GM19193 (cell line): ENCODE results near the gene PTCH2.

ENCODE experiments used
- POLR2A ChIP-seq: IDR thresholded peaks from 4 replicates; pipeline ENCODE4 v1.6.1; 2011; ENCODE audit not compliant: insufficient read depth, insufficient read length; ENCODE audit errors: extremely low read depth

Gene PTCH2

DNA sequence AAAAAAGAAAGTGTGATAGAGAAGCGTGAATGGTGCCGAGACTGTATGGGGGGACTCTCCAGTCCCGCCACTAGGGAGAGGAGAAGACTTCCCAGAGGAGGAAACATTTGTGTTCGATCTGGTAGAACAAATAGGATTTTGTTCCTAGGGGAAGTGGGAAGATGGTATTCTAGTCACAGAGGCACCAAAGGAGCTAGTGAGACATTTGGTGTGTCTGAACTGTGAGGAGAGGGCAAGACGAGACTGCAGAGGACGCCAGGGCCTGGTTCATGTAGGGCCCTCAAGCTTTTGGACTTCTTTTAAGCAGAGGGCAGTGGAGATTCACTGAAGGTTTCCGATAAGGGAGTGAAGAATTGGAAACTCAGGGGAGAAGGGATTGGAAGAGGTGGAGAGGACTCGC is 31.8 kb downstream of the PTCH2 start:
- no peak for TF ChIP-seq POLR2A

DNA sequence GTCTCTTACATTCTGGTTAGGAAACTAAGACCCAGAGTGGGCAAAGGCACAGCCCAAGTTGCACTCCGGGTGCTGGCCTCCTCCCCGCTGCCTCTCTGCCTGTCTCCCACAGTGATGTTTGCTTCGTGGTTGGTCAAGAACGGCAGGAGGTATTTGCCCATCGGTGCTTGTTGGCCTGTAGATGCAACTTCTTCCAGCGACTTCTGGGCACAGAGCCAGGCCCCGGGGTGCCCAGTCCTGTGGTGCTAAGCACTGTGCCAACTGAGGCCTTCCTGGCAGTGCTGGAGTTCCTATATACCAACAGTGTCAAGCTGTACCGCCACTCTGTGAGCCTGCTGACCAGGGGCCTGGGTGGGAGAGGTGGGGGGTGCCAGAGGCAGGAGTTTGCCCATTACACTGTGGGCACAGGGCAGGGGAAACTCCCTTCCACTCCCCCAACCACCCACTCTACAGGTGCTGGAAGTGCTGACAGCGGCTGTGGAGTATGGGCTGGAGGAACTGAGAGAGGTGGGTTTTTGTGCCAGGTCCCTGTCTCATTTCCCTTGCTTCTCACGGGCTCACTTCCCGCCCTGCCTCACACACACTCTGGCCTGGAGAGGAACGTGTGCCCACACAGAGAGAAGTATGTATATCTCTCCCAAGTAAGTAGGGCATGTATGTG is 32.8 kb downstream of the PTCH2 start:
- peak; percentile 32 for TF ChIP-seq POLR2A

DNA sequence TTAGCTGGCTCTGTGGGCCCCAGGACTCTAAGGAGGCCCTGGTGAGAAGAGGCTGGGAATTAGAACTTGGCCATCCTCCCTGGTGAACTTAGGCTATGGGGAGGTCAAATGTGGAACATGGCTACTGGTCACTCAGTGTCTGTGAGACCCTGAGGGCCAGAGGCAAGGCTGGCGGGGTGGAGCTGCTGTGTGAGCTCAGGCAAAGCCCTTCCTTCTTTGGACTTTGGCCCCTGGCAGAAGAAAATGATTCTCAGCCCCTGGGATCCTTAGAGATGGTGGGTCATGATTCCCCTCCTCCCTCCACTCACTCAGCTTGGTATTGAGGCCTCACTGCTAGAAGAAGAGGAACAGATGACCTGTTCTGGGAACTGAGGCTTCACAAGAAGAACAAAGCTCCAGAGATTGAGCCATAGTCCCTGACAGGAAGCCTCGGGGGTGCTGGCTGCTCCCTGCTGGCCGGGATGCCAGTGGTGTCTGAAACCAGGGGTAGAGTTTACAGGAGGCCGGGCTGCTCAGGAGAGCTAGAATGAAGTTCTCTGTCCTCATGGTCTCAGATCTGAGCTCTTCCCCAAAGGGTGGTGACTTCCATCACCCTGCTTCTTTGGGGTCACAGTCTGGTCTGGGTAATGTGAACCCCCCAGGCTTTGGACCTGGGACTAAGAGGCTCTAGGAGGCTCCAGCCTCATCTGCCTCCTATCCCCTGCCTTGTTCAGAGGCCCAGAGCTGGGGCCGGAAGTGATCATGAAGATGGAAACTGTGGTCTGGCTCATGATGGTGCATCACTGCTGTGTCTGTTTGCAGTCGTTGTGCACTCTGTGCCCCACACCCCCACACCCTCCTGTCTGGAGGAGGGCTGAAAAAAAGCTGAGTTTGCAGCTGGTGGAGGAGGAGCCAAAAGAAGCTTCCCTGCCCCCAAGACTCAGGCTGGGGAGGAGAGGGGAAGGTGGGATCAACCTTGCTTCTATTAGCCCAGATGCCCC is 33.8 kb downstream of the PTCH2 start:
- peak; percentile 69 for TF ChIP-seq POLR2A

DNA sequence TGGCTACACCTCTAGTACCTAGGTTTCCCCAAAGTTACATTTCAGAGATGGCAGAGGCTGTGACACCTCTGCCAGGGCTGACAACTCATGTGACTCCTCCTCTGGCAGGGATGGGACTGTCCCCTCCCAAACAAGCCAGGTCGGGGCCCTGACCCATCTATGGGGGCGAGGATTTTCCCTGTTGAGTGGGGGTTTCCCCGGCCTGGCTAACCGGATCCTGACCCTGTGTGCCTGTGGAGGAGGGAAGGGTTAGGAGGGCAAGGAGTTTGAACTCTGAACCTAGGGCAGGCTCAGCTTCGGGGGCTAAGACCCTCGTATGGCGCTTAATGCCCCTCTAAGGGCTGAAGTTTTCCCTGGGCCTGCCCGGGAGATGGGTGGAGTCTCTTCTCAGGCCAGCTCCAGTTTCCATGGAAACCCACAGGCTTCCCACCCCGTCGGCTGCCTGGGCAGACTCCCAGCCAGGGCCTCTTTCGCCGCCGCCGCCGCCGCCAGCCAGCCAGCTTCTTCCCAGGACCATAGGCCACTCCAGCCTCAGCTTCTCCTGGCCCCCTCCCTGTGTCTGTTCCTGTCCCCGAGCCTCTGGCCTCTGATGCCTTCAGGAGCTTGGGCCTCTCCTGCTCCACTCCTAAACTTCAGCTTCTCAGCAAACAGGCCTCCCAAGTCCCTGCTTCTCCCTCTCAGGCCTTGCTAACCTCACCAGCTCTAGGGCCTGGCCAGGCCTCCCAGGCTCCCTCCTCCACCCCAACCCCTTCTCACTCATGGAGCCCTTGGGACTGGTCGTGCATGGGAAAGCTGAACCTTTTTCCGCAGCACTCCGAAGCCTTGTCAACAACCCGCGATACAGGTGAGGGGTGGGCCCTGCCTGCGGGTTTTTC is 34.8 kb downstream of the PTCH2 start, which contains the start of gene BTBD19:
Gene BTBD19, plus strand, starts transcription at position 461 of the 875 bp plus-strand sequence. Its CDS starts 298 bp downstream, at position 759.
- no peak for TF ChIP-seq POLR2A

DNA sequence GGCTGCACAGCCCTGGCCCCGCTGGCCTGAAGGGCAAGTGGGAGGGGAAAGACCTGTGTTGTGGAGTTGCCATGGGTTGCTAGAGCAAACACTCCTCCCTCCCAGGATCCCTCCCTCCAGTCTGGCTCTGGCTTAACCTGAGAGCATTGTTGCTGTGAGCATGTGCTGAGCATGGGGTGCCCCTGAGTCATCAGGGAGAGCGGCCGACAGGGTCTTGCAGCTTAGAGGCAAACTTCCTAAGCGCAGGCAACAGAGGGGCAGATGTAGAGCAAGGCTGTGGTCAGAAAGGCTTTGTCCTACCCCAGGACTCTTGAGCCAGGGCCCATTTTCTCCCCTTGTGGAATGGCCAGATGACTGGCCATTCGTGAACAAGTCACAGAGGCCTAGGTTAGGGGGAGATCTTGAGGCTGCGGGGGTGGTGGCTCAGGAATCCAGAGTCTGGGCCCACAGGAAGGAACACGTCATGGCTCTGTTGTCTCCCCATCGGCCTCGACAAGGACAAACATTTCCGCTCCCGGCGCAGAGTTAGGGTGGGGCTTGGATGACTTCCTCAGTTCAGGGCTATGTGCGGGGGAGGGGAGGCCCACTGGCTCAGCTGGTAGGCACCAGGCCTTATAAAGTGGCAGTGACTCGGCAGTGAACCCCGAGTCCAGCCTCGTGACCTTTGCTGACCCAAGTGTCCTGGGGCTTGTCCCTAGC is 35.5 kb downstream of the PTCH2 start:
- TF ChIP-seq POLR2A, result peak; percentile 51

DNA sequence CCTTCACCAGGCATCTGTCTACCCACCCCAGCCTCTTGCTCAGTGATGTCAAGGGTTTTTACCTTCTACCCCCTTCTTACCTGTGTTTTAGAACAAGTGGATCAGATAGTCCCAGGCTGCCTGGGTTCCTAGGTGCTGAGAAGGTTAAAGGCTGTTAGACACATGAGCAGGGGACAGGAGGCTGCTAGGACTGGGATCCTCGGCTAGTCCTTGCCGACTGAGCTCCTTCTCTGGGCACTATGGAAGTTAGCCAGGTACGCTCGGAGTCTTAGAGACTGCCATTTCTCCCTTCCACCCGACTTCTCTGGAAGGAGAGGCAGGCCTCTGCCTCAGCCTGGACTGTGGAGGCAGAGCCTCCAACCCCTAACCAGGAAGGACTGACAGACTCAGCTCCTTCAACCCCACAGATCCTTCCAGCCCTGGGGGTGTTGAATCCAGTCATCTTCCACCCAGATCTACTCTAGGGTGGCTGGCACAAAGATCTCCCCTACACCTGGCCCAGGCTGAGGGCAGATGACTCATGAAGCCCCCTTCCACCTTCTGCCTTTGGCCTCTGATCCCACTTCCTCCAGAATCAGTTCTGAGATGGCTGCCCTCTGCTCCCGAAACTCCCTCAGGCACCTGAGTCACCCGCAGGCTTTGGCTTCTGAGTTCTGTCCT is 36.2 kb downstream of the PTCH2 start, which contains the start of gene DYNLT4:
Gene DYNLT4, minus strand, starts transcription at position 648 of the 660 bp plus-strand sequence. CDS start 683 bp downstream, outside the sequence.
- no peak for TF ChIP-seq POLR2A

DNA sequence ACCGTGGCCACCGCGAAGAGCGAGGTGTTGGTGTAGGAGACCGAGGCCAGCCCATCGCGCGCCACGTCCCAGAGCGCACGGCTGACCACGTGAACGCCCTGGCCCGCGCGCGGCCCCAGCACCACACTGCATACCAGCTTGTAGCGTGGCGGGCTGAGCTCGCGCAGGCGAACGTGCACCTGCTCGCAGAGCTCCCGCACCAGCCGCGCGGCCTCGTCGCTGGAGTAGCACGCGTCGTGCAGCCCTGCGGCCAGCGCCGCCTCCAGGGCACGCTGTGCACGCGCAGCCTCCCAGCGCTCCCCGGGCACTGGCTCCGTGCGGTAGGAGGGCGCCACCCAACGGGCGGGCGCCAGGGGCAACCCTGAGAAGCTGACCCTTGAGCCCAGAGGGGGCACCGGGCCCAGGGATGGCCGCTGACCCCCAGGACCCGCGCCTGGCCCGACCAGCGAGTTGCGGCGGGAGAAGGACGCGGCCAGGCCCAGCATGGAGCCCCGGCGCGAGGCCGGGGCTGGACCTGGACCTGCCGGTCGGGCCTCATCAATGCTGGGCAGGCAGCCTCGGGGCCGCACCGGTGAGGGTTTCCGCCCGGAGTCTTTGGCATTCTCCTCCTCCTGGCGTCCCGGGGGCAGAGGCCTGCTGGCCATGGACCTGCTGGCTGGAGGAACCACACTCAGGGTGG is 36.9 kb downstream of the PTCH2 start:
- TF ChIP-seq POLR2A, result no peak

DNA sequence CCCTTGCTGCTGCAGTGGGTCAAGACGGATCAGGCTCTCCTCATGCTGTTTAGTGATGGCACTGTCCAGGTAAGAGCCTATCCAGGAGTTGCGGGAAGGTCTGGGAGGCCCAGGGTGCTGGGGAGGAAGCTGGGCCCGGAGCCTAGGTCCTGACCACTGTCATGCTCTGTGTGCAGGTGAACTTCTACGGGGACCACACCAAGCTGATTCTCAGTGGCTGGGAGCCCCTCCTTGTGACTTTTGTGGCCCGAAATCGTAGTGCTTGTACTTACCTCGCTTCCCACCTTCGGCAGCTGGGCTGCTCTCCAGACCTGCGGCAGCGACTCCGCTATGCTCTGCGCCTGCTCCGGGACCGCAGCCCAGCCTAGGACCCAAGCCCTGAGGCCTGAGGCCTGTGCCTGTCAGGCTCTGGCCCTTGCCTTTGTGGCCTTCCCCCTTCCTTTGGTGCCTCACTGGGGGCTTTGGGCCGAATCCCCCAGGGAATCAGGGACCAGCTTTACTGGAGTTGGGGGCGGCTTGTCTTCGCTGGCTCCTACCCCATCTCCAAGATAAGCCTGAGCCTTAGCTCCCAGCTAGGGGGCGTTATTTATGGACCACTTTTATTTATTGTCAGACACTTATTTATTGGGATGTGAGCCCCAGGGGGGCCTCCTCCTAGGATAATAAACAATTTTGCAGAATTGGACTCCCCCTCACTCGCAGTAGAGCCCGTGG is 37.6 kb downstream of the PTCH2 start:
- TF ChIP-seq POLR2A, result no peak

DNA sequence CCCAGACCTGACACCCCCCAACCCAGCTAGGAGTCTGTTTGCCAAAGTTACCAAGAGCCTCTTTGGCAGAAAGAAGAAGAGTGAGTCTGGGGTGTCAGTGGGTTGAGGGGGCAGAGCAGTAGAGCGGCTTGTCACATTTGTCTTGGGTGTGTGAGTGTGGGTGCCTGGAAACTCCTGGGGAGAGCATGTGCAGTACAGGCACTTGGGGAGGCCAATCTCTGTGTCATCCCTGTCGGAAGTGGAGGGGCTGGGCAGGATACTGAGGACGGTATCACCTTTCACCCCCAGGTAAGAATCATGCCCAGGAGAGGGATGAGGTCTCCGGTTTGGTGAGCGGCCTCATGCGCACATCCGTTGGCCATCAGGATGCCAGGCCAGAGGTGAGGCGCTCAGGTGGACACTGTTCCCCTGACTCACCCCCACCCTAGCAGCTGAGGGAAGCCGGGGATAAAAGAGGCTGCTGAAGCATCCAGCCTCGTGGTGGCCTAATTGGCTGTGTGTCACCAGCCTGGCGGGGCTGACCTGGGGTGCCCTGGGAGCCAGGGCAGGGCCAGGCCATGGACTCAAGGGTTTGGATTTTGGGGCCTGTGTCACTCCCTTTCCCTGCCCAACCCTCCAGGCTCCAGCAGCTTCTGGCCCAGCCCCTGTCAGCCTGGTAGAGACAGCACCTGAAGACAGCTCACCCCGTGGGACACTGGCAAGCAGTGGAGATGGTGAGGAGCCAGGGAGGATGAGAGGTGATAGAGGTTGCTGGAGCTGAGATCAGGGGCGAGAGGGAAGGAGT is 39.5 kb downstream of the PTCH2 start:
- no peak for TF ChIP-seq POLR2A

DNA sequence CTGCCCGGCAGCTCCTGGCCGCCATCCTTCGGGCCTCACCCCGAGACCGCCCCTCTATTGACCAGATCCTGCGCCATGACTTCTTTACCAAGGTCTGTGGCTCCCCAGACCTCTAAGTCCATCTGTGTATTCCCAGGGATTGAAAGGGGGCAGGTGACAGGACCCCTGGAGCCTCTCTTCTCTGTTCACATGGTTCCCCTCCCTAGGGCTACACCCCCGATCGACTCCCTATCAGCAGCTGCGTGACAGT is 40.1 kb downstream of the PTCH2 start:
- no peak for TF ChIP-seq POLR2A

DNA sequence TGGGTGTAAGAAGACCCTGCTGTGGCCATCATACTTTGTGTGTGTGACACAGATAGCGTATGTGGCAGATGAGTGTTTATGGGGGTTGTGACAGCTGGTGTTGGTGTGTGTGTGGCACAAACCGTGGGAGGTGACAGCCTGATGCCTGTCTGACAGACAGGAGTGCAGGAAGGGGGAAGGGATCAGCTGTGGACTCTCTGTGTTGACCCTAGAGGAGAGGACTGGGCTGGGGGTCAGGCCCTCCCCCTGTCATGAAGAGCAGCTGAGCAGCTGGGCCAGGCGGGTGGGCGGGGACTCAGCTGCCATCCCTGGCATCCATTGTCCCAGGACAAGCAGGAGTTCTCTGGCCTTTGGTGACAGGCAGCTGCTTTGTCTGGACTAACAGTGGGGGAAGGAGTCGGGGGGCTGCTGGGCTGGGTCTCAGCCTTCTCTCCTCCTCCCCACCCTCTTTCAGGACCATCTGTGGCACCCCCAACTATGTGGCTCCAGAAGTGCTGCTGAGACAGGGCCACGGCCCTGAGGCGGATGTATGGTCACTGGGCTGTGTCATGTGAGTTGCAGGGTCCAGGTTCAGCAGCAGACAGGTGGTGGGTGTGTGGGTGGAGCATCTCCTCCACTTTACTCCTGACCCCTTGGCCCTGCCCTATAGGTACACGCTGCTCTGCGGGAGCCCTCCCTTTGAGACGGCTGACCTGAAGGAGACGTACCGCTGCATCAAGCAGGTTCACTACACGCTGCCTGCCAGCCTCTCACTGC is 40.6 kb downstream of the PTCH2 start:
- TF ChIP-seq POLR2A, result no peak
